ENCODE data around the gene WNT11. TPM values are rescaled to one million over a fixed set of nuclear protein-coding genes. Genes with fewer than 3 reads are reported as not detected.

The WNT11 gene
- total RNA-seq, 1 donor from 2014 or later, result 0.26 TPM

GRCh38 chr11:76194872-76195668 is 11.2 kb downstream of the WNT11 start:
- no peaks in the 10 kb centered on the region for H3K79me2 ChIP-seq (ENCODE audit: low read depth)
- no peaks in the 10 kb centered on the region for H4K20me1 ChIP-seq (ENCODE audit: low read depth)
- no peak overlapping the region for H3K4me3 ChIP-seq
- H3K36me3 Mint-ChIP-seq, result no peaks in the 10 kb centered on the region
- TF ChIP-seq EZH2phosphoT487 (IDR thresholded peaks at IDR 0.05) (no peak), CTCF (IDR thresholded peaks at IDR 0.05) (no peak), EZH2 (IDR thresholded peaks at IDR 0.05) (no peak)
- no peaks in the 10 kb centered on the region for H3F3A ChIP-seq (ENCODE audit: low read depth)
- H3K27ac ChIP-seq, result no peak overlapping the region
- H3K4me3 Mint-ChIP-seq, result no peak overlapping the region
- H2AFZ ChIP-seq (replicated peaks), result no peak overlapping the region
- no peak overlapping the region for H3K4me2 ChIP-seq
- no peaks in the 10 kb centered on the region for H3K27me3 ChIP-seq
- H3K36me3 ChIP-seq, result no peaks in the 10 kb centered on the region
- no peak overlapping the region for H3K9ac ChIP-seq
- H3K4me1 ChIP-seq, result no peaks in the 10 kb centered on the region
- H3K9me3 ChIP-seq (ENCODE audit: low read depth), result no peaks in the 10 kb centered on the region
- no peaks in the 10 kb centered on the region for H3K9me3 Mint-ChIP-seq
- H3K27ac Mint-ChIP-seq, result peak overlapping the region; percentile 50
- peaks cover 7% of the 10 kb centered on the region for H3K27me3 Mint-ChIP-seq (ENCODE audit: insufficient read depth, low read depth)
- no peak for DNase-seq (ENCODE audit: low spot score)
- peaks cover 12% of the 10 kb centered on the region for H3K4me1 Mint-ChIP-seq

- Mint-ChIP-seq H3K36me3 (no peaks in the 10 kb centered on the region), H3K27ac (no peak overlapping the region), H3K4me3 (no peak overlapping the region), H3K9me3 (no peaks in the 10 kb centered on the region), H3K27me3 (ENCODE audit: insufficient read depth, low read depth) (peaks cover 9% of the 10 kb centered on the region), H3K4me1 (peaks cover 20% of the 10 kb centered on the region)
- no peak overlapping the region for H3K9ac ChIP-seq
- no peak overlapping the region for H2AFZ ChIP-seq (replicated peaks)
- TF ChIP-seq EZH2 (IDR thresholded peaks at IDR 0.05), result no peak
- no peak for TF ChIP-seq CTCF (IDR thresholded peaks at IDR 0.05)
- TF ChIP-seq EZH2phosphoT487 (IDR thresholded peaks at IDR 0.05), result no peak
- no peaks in the 10 kb centered on the region for H3K36me3 ChIP-seq
- no peaks in the 10 kb centered on the region for H3K79me2 ChIP-seq (ENCODE audit: low read depth)
- no peaks in the 10 kb centered on the region for H3K9me3 ChIP-seq (ENCODE audit: low read depth)
- no peak overlapping the region for H3K4me2 ChIP-seq
- no peaks in the 10 kb centered on the region for H3K27me3 ChIP-seq
- no peaks in the 10 kb centered on the region for H3K4me1 ChIP-seq
- peak; percentile 43 for DNase-seq (ENCODE audit: low spot score)
- H4K20me1 ChIP-seq (ENCODE audit: low read depth), result no peaks in the 10 kb centered on the region
- H3K4me3 ChIP-seq, result no peak overlapping the region
- no peaks in the 10 kb centered on the region for H3F3A ChIP-seq (ENCODE audit: low read depth)
- H3K27ac ChIP-seq, result no peak overlapping the region
These were observed 13.1 kb downstream of the WNT11 start for GRCh38 chr11:76193219-76193618.

- Histone ChIP-seq H3K4me1 (no peaks in the 10 kb centered on the region), H3K9me3 (ENCODE audit: low read depth) (no peaks in the 10 kb centered on the region), H3K79me2 (ENCODE audit: low read depth) (no peaks in the 10 kb centered on the region), H3K27me3 (no peaks in the 10 kb centered on the region), H3K9ac (no peak overlapping the region), H4K20me1 (ENCODE audit: low read depth) (no peaks in the 10 kb centered on the region), H3K4me3 (no peak overlapping the region), H3K4me2 (no peak overlapping the region), H3K27ac (no peak overlapping the region), H3K36me3 (no peaks in the 10 kb centered on the region), H3F3A (ENCODE audit: low read depth) (no peaks in the 10 kb centered on the region), H2AFZ (replicated peaks) (peak overlapping the region; percentile 57)
- no peaks in the 10 kb centered on the region for H3K9me3 Mint-ChIP-seq
- H3K4me3 Mint-ChIP-seq, result no peak overlapping the region
- H3K4me1 Mint-ChIP-seq, result peaks cover 35% of the 10 kb centered on the region
- DNase-seq (ENCODE audit: low spot score), result no peak
- no peak overlapping the region for H3K27ac Mint-ChIP-seq
- H3K36me3 Mint-ChIP-seq, result no peaks in the 10 kb centered on the region
- TF ChIP-seq EZH2 (IDR thresholded peaks at IDR 0.05) (no peak), EZH2phosphoT487 (IDR thresholded peaks at IDR 0.05) (no peak), CTCF (IDR thresholded peaks at IDR 0.05) (no peak)
- H3K27me3 Mint-ChIP-seq (ENCODE audit: insufficient read depth, low read depth), result peaks cover 13% of the 10 kb centered on the region
These were observed 15.9 kb downstream of the WNT11 start for GRCh38 chr11:76190376-76190775.
